D341Med (cell line): Measurements from ENCODE around the gene RIPK4.
"Not testable (repeated sequence)": the region's sequence is repeated elsewhere in the genome, so short reads cannot be mapped to it uniquely, and the experiment has no call there.

Experiments used
- DNase-seq: peaks from one replicate; pipeline ENCODE4 v3.0.0; 2012; ENCODE audit warnings: low spot score

The RIPK4 gene

GRCh38 chr21:41737651-41738324 is 29.1 kb downstream of the RIPK4 start:
- no peak for DNase-seq

GRCh38 chr21:41736423-41736822 is 30.4 kb downstream of the RIPK4 start:
- no peak for DNase-seq

GRCh38 chr21:41733951-41734689 is 32.7 kb downstream of the RIPK4 start:
- DNase-seq: no peak

- no peak for DNase-seq
These were observed 35.8 kb downstream of the RIPK4 start for GRCh38 chr21:41731081-41731480.

GRCh38 chr21:41730367-41730765 is 36.5 kb downstream of the RIPK4 start:
- no peak for DNase-seq

- no peak for DNase-seq
These were observed 37.0 kb downstream of the RIPK4 start for GRCh38 chr21:41729701-41730366.

GRCh38 chr21:41727784-41728763 is 38.8 kb downstream of the RIPK4 start:
- DNase-seq: no peak

- no peak for DNase-seq
These were observed 39.7 kb downstream of the RIPK4 start for GRCh38 chr21:41726970-41727783.

GRCh38 chr21:41726630-41726969 is 40.3 kb downstream of the RIPK4 start:
- no peak for DNase-seq

- no peak for DNase-seq
These were observed 40.7 kb downstream of the RIPK4 start for GRCh38 chr21:41726058-41726558.

- no peak for DNase-seq
These were observed 41.3 kb downstream of the RIPK4 start for GRCh38 chr21:41725421-41726031.

- DNase-seq: not testable (repeated sequence)
These were observed 43.0 kb downstream of the RIPK4 start for GRCh38 chr21:41723835-41724234.

GRCh38 chr21:41722052-41723018 is 44.5 kb downstream of the RIPK4 start:
- DNase-seq: no peak

- DNase-seq: no peak
These were observed 46.6 kb downstream of the RIPK4 start for GRCh38 chr21:41720250-41720649.

- no peak for DNase-seq
These were observed 47.2 kb downstream of the RIPK4 start for GRCh38 chr21:41719691-41720090.

- no peak for DNase-seq
These were observed 49.1 kb downstream of the RIPK4 start for GRCh38 chr21:41717573-41718330.

GRCh38 chr21:41716751-41717150 is 50.1 kb downstream of the RIPK4 start:
- DNase-seq: no peak

- DNase-seq: no peak
These were observed 51.1 kb downstream of the RIPK4 start for GRCh38 chr21:41715649-41716281.
